Thyroid gland (tissue), 4 donors: ENCODE results near the gene TNRC6B.

Source experiments
- POLR2A ChIP-seq, 2 donors: fragments of 450-650 bp; IDR thresholded peaks; one replicate each; pipeline ENCODE4 v1.6.1; 2017; ENCODE audit warnings: antibody characterized with exemption in 2 of 2, mild to moderate bottlenecking in 2 of 2, moderate library complexity in 1 of 2
- TF ChIP-seq, protein P1 (sequence below), 6 experiments: fragments of 200-600 bp in 3 of 6; fragments of 450-650 bp in 3 of 6; sonication (generic) in 3 of 6; IDR thresholded peaks; one replicate each; pipeline ENCODE4 v1.5.1; 2016 to 2019; ENCODE audit warnings: antibody characterized with exemption in 6 of 6, mild to moderate bottlenecking in 2 of 6, inconsistent platforms in 1 of 6, moderate library complexity in 1 of 6

DNA sequence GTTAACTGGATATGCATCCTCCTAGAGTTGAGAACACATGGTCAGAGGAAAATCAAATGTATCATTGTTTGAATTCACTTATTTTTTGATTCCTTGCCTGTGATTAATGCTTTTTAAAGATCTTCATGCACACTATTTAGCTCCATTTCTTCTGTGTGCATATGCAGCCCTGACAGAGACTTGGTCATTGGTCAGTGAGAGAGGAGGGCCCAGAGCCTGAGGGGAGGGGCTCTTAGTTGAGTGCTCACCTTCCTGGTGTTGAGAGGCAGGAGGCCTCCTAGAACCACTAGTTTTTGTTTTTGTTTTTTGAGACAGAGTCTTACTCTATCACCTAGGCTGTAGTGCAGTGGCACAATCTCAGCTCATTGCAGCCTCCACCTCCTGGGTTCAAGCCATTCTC lies 48.9 kb downstream of the TNRC6B start:
- TF ChIP-seq, protein P1, sequence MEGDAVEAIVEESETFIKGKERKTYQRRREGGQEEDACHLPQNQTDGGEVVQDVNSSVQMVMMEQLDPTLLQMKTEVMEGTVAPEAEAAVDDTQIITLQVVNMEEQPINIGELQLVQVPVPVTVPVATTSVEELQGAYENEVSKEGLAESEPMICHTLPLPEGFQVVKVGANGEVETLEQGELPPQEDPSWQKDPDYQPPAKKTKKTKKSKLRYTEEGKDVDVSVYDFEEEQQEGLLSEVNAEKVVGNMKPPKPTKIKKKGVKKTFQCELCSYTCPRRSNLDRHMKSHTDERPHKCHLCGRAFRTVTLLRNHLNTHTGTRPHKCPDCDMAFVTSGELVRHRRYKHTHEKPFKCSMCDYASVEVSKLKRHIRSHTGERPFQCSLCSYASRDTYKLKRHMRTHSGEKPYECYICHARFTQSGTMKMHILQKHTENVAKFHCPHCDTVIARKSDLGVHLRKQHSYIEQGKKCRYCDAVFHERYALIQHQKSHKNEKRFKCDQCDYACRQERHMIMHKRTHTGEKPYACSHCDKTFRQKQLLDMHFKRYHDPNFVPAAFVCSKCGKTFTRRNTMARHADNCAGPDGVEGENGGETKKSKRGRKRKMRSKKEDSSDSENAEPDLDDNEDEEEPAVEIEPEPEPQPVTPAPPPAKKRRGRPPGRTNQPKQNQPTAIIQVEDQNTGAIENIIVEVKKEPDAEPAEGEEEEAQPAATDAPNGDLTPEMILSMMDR (IDR thresholded peaks at IDR 0.05): no peak
- no peak for TF ChIP-seq POLR2A (IDR thresholded peaks at IDR 0.05)
